DOHH2 (cell line): Measurements from ENCODE around the gene NPIPB2.

ENCODE experiments used
- H3F3A ChIP-seq: fragments of 200-600 bp; sonication (generic), shearing (Covaris generic); 2 replicates; pipeline ENCODE4 v1.6.0; 2016; ENCODE audit warnings: antibody characterized with exemption, mild to moderate bottlenecking; ENCODE audit not compliant: control insufficient read depth, insufficient read depth
- H3K27ac ChIP-seq: fragments of 200-600 bp; sonication (generic); 2 replicates; pipeline ENCODE4 v1.5.1; 2014; ENCODE audit warnings: low read depth, mild to moderate bottlenecking, low read length, moderate library complexity
- H3K27me3 ChIP-seq: fragments of 200-600 bp; sonication (generic); 2 replicates; pipeline ENCODE4 v1.6.1; 2014; ENCODE audit warnings: mild to moderate bottlenecking, low read length, mixed read lengths; ENCODE audit not compliant: control insufficient read depth
- H3K36me3 ChIP-seq: fragments of 200-600 bp; sonication (generic); 2 replicates; pipeline ENCODE4 v1.6.1; 2014; ENCODE audit warnings: mild to moderate bottlenecking, low read length, moderate library complexity, mixed read lengths; ENCODE audit not compliant: control insufficient read depth
- H3K4me1 ChIP-seq: fragments of 200-600 bp; sonication (generic); 2 replicates; pipeline ENCODE4 v1.6.1; 2014; ENCODE audit warnings: mild to moderate bottlenecking, low read length, mixed read lengths; ENCODE audit not compliant: control insufficient read depth
- H3K4me2 ChIP-seq: fragments of 200-600 bp; sonication (generic); 2 replicates; pipeline ENCODE4 v1.6.0; 2014; ENCODE audit warnings: mild to moderate bottlenecking, low read length, moderate library complexity
- H3K4me3 ChIP-seq: fragments of 200-600 bp; sonication (generic); 2 replicates; pipeline ENCODE4 v1.5.1; 2014; ENCODE audit warnings: mild to moderate bottlenecking, low read length, mixed read lengths
- H3K79me2 ChIP-seq: fragments of 200-600 bp; sonication (generic); 2 replicates; pipeline ENCODE4 v1.6.1; 2014; ENCODE audit warnings: mild to moderate bottlenecking, low read length, mixed read lengths; ENCODE audit not compliant: control insufficient read depth
- H3K9me2 ChIP-seq: fragments of 200-600 bp; sonication (generic); replicated peaks from 2 replicates; pipeline ENCODE4 v1.6.1; 2014; ENCODE audit warnings: mild to moderate bottlenecking, low read length, mixed read lengths; ENCODE audit not compliant: control insufficient read depth
- H3K9me3 ChIP-seq: fragments of 200-600 bp; sonication (generic); 2 replicates; pipeline ENCODE4 v1.6.1; 2014; ENCODE audit warnings: antibody characterized with exemption, low read length, mixed read lengths; ENCODE audit not compliant: control insufficient read depth, insufficient read depth
- H4K20me1 ChIP-seq: fragments of 200-600 bp; sonication (generic); 2 replicates; pipeline ENCODE4 v1.6.0; 2014; ENCODE audit warnings: low read depth, mild to moderate bottlenecking, antibody characterized with exemption, low read length, moderate library complexity; ENCODE audit not compliant: control insufficient read depth, insufficient read depth
- CTCF ChIP-seq: fragments of 200-600 bp; sonication (generic); IDR thresholded peaks from one replicate; pipeline ENCODE4 v1.5.1; 2014; ENCODE audit warnings: antibody characterized with exemption, mild to moderate bottlenecking, low read depth, low read length; ENCODE audit not compliant: poor library complexity, severe bottlenecking
- EZH2phosphoT487 ChIP-seq: fragments of 200-600 bp; sonication (generic); IDR thresholded peaks from 2 replicates; pipeline ENCODE4 v1.6.1; 2017; ENCODE audit warnings: borderline replicate concordance, mild to moderate bottlenecking, antibody characterized with exemption, low read length, moderate library complexity, mixed read lengths

The NPIPB2 gene

GRCh38 chr16:11916524-11917285 is 25.1 kb downstream of the NPIPB2 start:
- Histone ChIP-seq H3K4me2 (peak overlapping the region; percentile 61), H3K4me1 (peaks cover 27% of the 10 kb centered on the region), H3F3A (0 out of 2 replicates have a peak, but pooled peaks cover 3% of the 10 kb centered on the region), H3K4me3 (peak overlapping the region; percentile 63), H3K27me3 (peaks cover 7% of the 10 kb centered on the region), H3K27ac (no peak overlapping the region), H3K79me2 (peaks cover 41% of the 10 kb centered on the region), H3K9me3 (no peaks in the 10 kb centered on the region), H3K36me3 (peaks cover 29% of the 10 kb centered on the region), H3K9me2 (no peaks in the 10 kb centered on the region), H4K20me1 (peaks cover 19% of the 10 kb centered on the region)
- no peak for TF ChIP-seq EZH2phosphoT487
- no peak for TF ChIP-seq CTCF

DNA sequence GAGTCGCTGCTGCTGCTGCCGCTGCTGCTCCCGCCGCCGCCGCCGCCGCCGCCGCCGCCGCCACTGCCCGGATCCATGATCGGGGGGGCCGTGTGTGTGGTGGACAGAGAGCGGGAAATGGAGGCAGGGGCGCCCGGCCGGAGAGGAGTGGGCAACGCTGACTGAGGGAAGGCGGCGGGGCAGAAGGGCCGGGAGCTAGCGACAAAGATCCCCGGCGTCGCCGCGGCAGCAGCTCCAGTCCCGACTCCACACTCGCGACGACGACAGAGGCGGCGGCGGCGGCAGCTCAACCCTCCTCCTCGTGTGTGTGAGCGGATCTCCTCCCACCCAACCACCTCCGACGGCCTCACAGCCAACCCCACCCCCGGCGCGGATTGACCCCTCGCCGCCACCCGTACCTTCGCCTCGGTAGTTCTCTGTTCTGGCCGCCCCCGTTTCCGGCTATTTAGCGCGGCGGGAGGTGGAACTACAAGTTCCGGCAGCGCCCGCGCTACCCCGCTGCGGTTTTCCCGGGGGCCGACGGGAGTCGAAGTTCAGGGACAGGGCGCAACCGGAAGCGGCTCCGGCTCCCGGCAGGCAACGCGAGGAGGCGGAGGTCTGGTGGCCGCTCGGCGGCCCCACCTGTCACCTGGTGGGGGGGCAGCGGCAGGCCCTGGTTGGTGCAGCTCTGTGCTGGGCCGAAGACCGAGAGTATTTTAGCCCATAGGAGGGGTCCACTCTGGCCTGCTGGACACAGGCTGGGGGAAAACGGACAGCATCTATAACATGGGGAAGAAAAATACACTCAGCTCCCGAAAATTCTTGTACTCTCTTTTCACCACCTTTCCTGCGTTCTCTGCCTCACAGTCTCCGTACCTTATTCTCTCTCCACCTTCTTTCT is 26.0 kb downstream of the NPIPB2 start, which contains the start of gene GSPT1:
Gene GSPT1, minus strand, starts transcription at position 313 of the 880 bp plus-strand sequence. Its CDS starts 236 bp downstream, at position 77.
- TF ChIP-seq EZH2phosphoT487: no peak
- TF ChIP-seq CTCF: peak; percentile 24
- Histone ChIP-seq H3K9me2 (no peaks in the 10 kb centered on the region), H3K9me3 (no peaks in the 10 kb centered on the region), H4K20me1 (peaks cover 19% of the 10 kb centered on the region), H3K4me1 (peaks cover 31% of the 10 kb centered on the region), H3K4me2 (peak within 1 kb of the TSS; percentile 94), H3F3A (0 out of 2 replicates have a peak, but pooled peaks cover 3% of the 10 kb centered on the region), H3K4me3 (peak within 1 kb of the TSS; percentile 74), H3K36me3 (peaks cover 33% of the 10 kb centered on the region), H3K27me3 (peaks cover 7% of the 10 kb centered on the region), H3K27ac (peak within 1 kb of the TSS; percentile 38), H3K79me2 (peaks cover 49% of the 10 kb centered on the region)

DNA sequence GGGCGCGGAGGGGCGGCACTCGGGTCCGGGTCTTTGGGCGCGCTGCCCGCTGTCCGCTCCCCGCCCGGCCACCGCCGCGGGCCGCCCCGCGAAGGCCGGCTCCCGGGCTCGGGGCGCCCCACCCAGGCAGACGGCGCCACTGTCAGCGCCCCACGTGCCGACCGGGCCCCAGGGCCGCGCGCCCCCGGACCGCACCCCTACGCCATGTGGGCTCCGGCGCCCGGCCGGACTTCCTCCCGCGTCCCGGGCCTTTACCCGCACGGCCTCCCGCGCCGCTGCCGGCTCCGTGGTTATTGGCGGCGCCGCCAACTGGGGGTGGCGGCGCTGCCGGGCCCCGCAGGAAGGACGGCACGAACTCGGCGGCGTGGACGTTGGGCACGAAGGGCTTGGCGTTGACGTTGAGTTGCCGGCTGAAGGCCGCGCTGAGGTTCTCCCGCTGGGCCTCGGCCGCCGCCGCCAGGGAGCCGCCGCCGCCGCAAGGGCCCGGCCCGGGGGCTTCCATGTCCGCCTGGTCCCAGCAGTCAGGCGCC is 26.7 kb downstream of the NPIPB2 start:
- no peaks in the 10 kb centered on the region for H3K9me3 ChIP-seq
- peak overlapping the region; percentile 94 for H3K4me2 ChIP-seq
- H3K36me3 ChIP-seq: peaks cover 40% of the 10 kb centered on the region
- no peaks in the 10 kb centered on the region for H3K9me2 ChIP-seq
- peaks cover 26% of the 10 kb centered on the region for H4K20me1 ChIP-seq
- H3K79me2 ChIP-seq: peaks cover 56% of the 10 kb centered on the region
- H3K27me3 ChIP-seq: peaks cover 6% of the 10 kb centered on the region
- no peak for TF ChIP-seq EZH2phosphoT487
- TF ChIP-seq CTCF: no peak
- H3F3A ChIP-seq: 0 out of 2 replicates have a peak, but pooled peaks cover 3% of the 10 kb centered on the region
- H3K4me1 ChIP-seq: peaks cover 39% of the 10 kb centered on the region
- H3K4me3 ChIP-seq: peak overlapping the region; percentile 74
- peak overlapping the region; percentile 38 for H3K27ac ChIP-seq
